H9 (cell line): ENCODE results near the gene GRB7. TPM values are rescaled to one million over a fixed set of nuclear protein-coding genes. Genes with fewer than 3 reads are reported as not detected.
A peak's percentile ranks its signal among the peaks of the same experiment; 100 is the strongest.

Source experiments
- DNase-seq: peaks from one replicate; pipeline ENCODE4 v3.0.0-alpha.2; 2017
- H2AFZ ChIP-seq: one replicate; pipeline ENCODE4 v1.6.1; 2013; ENCODE audit warnings: mild to moderate bottlenecking, low read length, control low read depth, moderate library complexity
- H2AK5ac ChIP-seq: 2 replicates; pipeline ENCODE4 v1.6.1; 2013; ENCODE audit warnings: low read length, control low read depth, mixed read lengths; ENCODE audit not compliant: insufficient read length
- H2BK120ac ChIP-seq: one replicate; pipeline ENCODE4 v1.6.1; 2013; ENCODE audit warnings: low read depth, mild to moderate bottlenecking, low read length, control low read depth, inconsistent platforms; ENCODE audit not compliant: poor library complexity, severe bottlenecking
- H2BK12ac ChIP-seq: 2 replicates; pipeline ENCODE4 v1.6.1; 2013; ENCODE audit warnings: low read length, control low read depth, mixed read lengths, low read depth; ENCODE audit not compliant: insufficient read length
- H2BK15ac ChIP-seq: 2 replicates; pipeline ENCODE4 v1.6.1; 2013; ENCODE audit warnings: low read depth, low read length, control low read depth
- H2BK20ac ChIP-seq: one replicate; pipeline ENCODE4 v1.6.1; 2013; ENCODE audit warnings: low read depth, mild to moderate bottlenecking, low read length, control low read depth, inconsistent platforms; ENCODE audit not compliant: poor library complexity, severe bottlenecking
- H2BK5ac ChIP-seq: 2 replicates; pipeline ENCODE4 v1.6.1; 2013; ENCODE audit warnings: low read length, control low read depth, mixed read lengths; ENCODE audit not compliant: insufficient read length
- H3K14ac ChIP-seq: 2 replicates; pipeline ENCODE4 v1.6.1; 2013; ENCODE audit warnings: low read length, control low read depth; ENCODE audit not compliant: insufficient read depth
- H3K18ac ChIP-seq: 2 replicates; pipeline ENCODE4 v1.6.1; 2013; ENCODE audit warnings: low read depth, mild to moderate bottlenecking, mixed read lengths, low read length, control low read depth; ENCODE audit not compliant: insufficient read length
- H3K23ac ChIP-seq: 2 replicates; pipeline ENCODE4 v1.6.1; 2013; ENCODE audit warnings: low read length, control low read depth, mixed read lengths, low read depth; ENCODE audit not compliant: insufficient read length
- H3K23me2 ChIP-seq: 2 replicates; pipeline ENCODE4 v1.6.1; 2013; ENCODE audit warnings: low read depth, mild to moderate bottlenecking, mixed read lengths, low read length, control low read depth; ENCODE audit not compliant: insufficient read length, poor library complexity, severe bottlenecking
- H3K27ac ChIP-seq: 2 replicates; pipeline ENCODE4 v1.5.1; 2013; ENCODE audit warnings: low read length, control low read depth, mixed read lengths, low read depth; ENCODE audit not compliant: insufficient read length
- H3K27me3 ChIP-seq: 2 replicates; pipeline ENCODE4 v1.6.1; 2013; ENCODE audit warnings: low read length, control low read depth, inconsistent platforms; ENCODE audit not compliant: insufficient read depth
- H3K4ac ChIP-seq: 2 replicates; pipeline ENCODE4 v1.6.1; 2013; ENCODE audit warnings: low read depth, mild to moderate bottlenecking, control low read depth, inconsistent platforms, low read length, moderate library complexity
- H3K4me1 ChIP-seq: 2 replicates; pipeline ENCODE4 v1.6.1; 2013; ENCODE audit warnings: low read length, control low read depth, inconsistent platforms; ENCODE audit not compliant: insufficient read depth
- H3K4me2 ChIP-seq: 2 replicates; pipeline ENCODE4 v1.6.1; 2013; ENCODE audit warnings: low read length, control low read depth, mixed read lengths; ENCODE audit not compliant: insufficient read length, insufficient read depth
- H3K56ac ChIP-seq: 2 replicates; pipeline ENCODE4 v1.6.1; 2013; ENCODE audit warnings: low read depth, mild to moderate bottlenecking, mixed read lengths, low read length, control low read depth; ENCODE audit not compliant: insufficient read length
- H3K79me1 ChIP-seq: 2 replicates; pipeline ENCODE4 v1.6.1; 2013; ENCODE audit warnings: low read depth, mild to moderate bottlenecking, moderate library complexity, low read length, control low read depth, inconsistent platforms; ENCODE audit not compliant: insufficient read depth, poor library complexity, severe bottlenecking
- H3K79me2 ChIP-seq: 2 replicates; pipeline ENCODE4 v1.6.1; 2013; ENCODE audit warnings: low read length, control low read depth, inconsistent platforms; ENCODE audit not compliant: insufficient read depth
- H3K9ac ChIP-seq: 2 replicates; pipeline ENCODE4 v1.6.1; 2013; ENCODE audit warnings: low read length, control low read depth, mixed read lengths; ENCODE audit not compliant: insufficient read length; ENCODE audit errors: extremely low read depth
- H3K9me3 ChIP-seq: one replicate; pipeline ENCODE4 v1.6.1; 2013; ENCODE audit warnings: low read depth, low read length, inconsistent platforms; ENCODE audit not compliant: control insufficient read depth
- H3T11ph ChIP-seq: one replicate; pipeline ENCODE4 v1.6.1; 2013; ENCODE audit warnings: mild to moderate bottlenecking, low read length, control low read depth, inconsistent platforms
- H4K20me1 ChIP-seq: one replicate; pipeline ENCODE4 v1.6.1; 2013; ENCODE audit not compliant: control insufficient read depth, insufficient read length, insufficient read depth
- H4K5ac ChIP-seq: 2 replicates; pipeline ENCODE4 v1.6.1; 2013; ENCODE audit warnings: low read depth, mild to moderate bottlenecking, mixed read lengths, low read length, control low read depth; ENCODE audit not compliant: insufficient read length
- H4K8ac ChIP-seq: replicated peaks from 2 replicates; pipeline ENCODE4 v1.6.1; 2013; ENCODE audit warnings: low read length, control low read depth, mixed read lengths, low read depth; ENCODE audit not compliant: insufficient read length
- H4K91ac ChIP-seq: 2 replicates; pipeline ENCODE4 v1.6.1; 2013; ENCODE audit warnings: low read depth, mild to moderate bottlenecking, moderate library complexity, mixed read lengths, low read length, control low read depth; ENCODE audit not compliant: insufficient read length
- H3K27ac Mint-ChIP-seq, 3 experiments: 2 replicates in 2 of 3; 3 replicates in 1 of 3; pipeline ENCODE4 v1.8.0; 2020 to 2021; ENCODE audit warnings: mixed read lengths in 3 of 3, mild to moderate bottlenecking in 1 of 3, moderate library complexity in 1 of 3
- H3K27me3 Mint-ChIP-seq: 2 replicates; pipeline ENCODE4 v1.8.0; 2021; ENCODE audit warnings: low read depth, mild to moderate bottlenecking, moderate library complexity, mixed read lengths
- H3K36me3 Mint-ChIP-seq, 3 experiments: 2 replicates in 2 of 3; 3 replicates in 1 of 3; pipeline ENCODE4 v1.8.0; 2020 to 2021; ENCODE audit warnings: low read depth in 3 of 3, mixed read lengths in 3 of 3; ENCODE audit not compliant: insufficient read depth in 1 of 3
- H3K4me1 Mint-ChIP-seq, 2 experiments: 2 replicates each; pipeline ENCODE4 v1.8.0; 2020; ENCODE audit warnings: mixed read lengths in 2 of 2
- H3K4me3 Mint-ChIP-seq, 2 experiments: 2 replicates in 1 of 2; 3 replicates in 1 of 2; pipeline ENCODE4 v1.8.0; 2020 to 2021; ENCODE audit warnings: mild to moderate bottlenecking in 2 of 2, mixed read lengths in 2 of 2, moderate library complexity in 1 of 2
- H3K9me3 Mint-ChIP-seq, 2 experiments: 2 replicates in 1 of 2; 3 replicates in 1 of 2; pipeline ENCODE4 v1.8.0; 2020; ENCODE audit warnings: mild to moderate bottlenecking in 2 of 2, mixed read lengths in 2 of 2, moderate library complexity in 1 of 2
- CTCF ChIP-seq: fragments of 200-600 bp; sonication (generic); conservative IDR thresholded peaks from 3 replicates; pipeline ENCODE4 v1.8.0; 2021; ENCODE audit warnings: antibody characterized with exemption, mild to moderate bottlenecking
- WGBS: extraction: QIAGEN DNeasy Blood & Tissue Kit; methylation state at CpG from one replicate; pipeline ENCODE4 v1.1.7; 2013; ENCODE audit warnings: missing lambda C conversion rate, low lambda C conversion rate, mixed read lengths; ENCODE audit not compliant: insufficient read length; ENCODE audit errors: extremely low coverage; 5-methylcytosine and 5-hydroxymethylcytosine counted together
- long read RNA-seq: library from polyadenylated mRNA; unstranded; transcript quantifications from one replicate; pipeline ENCODE4 v2.0.0, GENCODE V29; 2020
- total RNA-seq: library from RNA; stranded (reverse); gene quantifications from 2 replicates; pipeline ENCODE4 v1.2.1, GENCODE V29; 2021

The GRB7 gene
- total RNA-seq = 50.6 and 55.0 TPM in 2 replicates
- long read RNA-seq, transcript GRB7-201 (15 exons, 2,243 nt) = minor isoform, 11 of 165 reads
- long read RNA-seq, transcript GRB7-204 (15 exons, 2,093 nt) = major isoform, 35 of 165 reads
- long read RNA-seq, partial matches to known transcripts = 12 of 165 reads
- long read RNA-seq, other reads (novel, unspliced or antisense) = 106 of 165 reads

- Histone ChIP-seq H2BK20ac (no peak within 1 kb of the TSS), H2BK15ac (no peak within 1 kb of the TSS; the same call in 1 of the 2 replicates), H3K4me2 (peak within 1 kb of the TSS; percentile 73), H3K56ac (no peak within 1 kb of the TSS), H4K5ac (no peak within 1 kb of the TSS), H3K4ac (no peak within 1 kb of the TSS), H3T11ph (no peak within 1 kb of the TSS), H3K27ac (no peak within 1 kb of the TSS), H3K23me2 (peaks cover 27% of the 10 kb centered on the region), H2AK5ac (no peak within 1 kb of the TSS), H3K9ac (peak within 1 kb of the TSS; percentile 69), H3K27me3 (no peaks in the 10 kb centered on the region), H3K14ac (peak within 1 kb of the TSS; percentile 70), H2BK120ac (no peak within 1 kb of the TSS), H3K79me2 (peaks cover 2% of the 10 kb centered on the region; the same call in 1 of the 2 replicates), H3K9me3 (no peaks in the 10 kb centered on the region), H2BK12ac (no peak within 1 kb of the TSS), H4K8ac (no peak within 1 kb of the TSS), H2BK5ac (peak within 1 kb of the TSS; percentile 20), H3K4me1 (peaks cover 3% of the 10 kb centered on the region; the same call in 1 of the 2 replicates), H3K23ac (no peak within 1 kb of the TSS), H4K20me1 (no peaks in the 10 kb centered on the region), H2AFZ (no peak within 1 kb of the TSS), H4K91ac (no peak within 1 kb of the TSS), H3K18ac (peak within 1 kb of the TSS; percentile 69), H3K79me1 (no peaks in the 10 kb centered on the region)
- H3K27ac Mint-ChIP-seq = peak within 1 kb of the TSS; percentile 89 to 99 (median 98); a peak in 6 of 7 replicates
- H3K9me3 Mint-ChIP-seq = no peaks in the 10 kb centered on the region
- no peak for TF ChIP-seq CTCF
- H3K4me1 Mint-ChIP-seq = peaks cover 31 to 38% of the 10 kb centered on the region in 2 experiments
- WGBS = no CpG with 5 or more reads among the region's 34 CpGs
- peak; percentile 86 for DNase-seq
- peak within 1 kb of the TSS; percentile 85 to 87 for H3K4me3 Mint-ChIP-seq
- H3K27me3 Mint-ChIP-seq = peaks cover 3% of the 10 kb centered on the region; the same call in 1 of the 2 replicates
- H3K36me3 Mint-ChIP-seq = peaks cover under 1 to 11% (median 5%) of the 10 kb centered on the region in 3 experiments; a peak in 6 of 7 replicates
Observed at GRCh38 chr17:39737760-39738567, at the start of gene GRB7. GRB7 (plus strand) TSS chr17:39737938; CDS start chr17:39742302, 4,364 bp downstream.
